ENCODE measurements around the gene VAMP2. TPM values are rescaled to one million over a fixed set of nuclear protein-coding genes. Genes with fewer than 3 reads are reported as not detected.

Gene VAMP2
- total and polyA plus RNA-seq, 9 of the 15 experiments (the other 6 are each of a cell fraction or from before 2014, with no cell fraction given), result 2.3 to 31.8 (median 6.0) TPM

DNA sequence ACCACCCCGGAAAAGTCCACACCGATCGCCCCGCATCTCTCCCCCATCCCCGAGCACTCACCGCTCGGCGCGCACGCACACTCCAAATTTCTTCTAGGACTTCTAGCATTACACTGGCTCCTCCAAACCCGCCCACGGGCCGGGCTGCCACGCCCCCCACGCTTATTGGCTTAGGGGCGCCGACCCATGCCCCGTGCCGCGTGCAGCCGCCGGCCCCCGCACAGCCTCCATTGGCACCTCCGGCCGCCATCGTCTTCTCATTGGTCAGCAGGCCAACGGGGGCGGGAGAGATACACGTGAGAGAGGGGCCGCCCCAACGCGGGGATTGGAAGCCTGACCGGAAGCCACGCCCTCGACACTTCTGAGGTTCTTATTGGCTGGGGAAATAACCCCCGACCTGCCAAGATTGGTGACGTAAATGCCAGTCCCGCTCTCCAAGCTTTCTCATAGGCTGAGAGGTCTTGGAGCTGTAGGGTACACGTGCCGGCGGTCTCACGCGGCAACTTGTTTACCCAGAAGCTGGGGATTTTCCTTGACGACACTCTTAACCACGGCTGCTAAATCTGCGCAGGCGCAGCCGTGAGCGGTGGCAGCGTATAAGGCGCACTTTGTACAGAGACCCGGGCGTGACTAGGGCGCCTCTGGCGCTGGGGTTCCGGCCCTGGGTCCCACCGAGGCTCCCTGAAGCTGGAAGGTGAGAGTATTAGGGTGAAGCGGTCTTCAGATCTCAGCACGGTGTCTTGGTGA is 6.3 kb downstream of the VAMP2 start (continued):
- TF ChIP-seq ETV1 (tag; conservative IDR thresholded peaks at IDR 0.05; ENCODE audit: low read depth) (no peak), GTF2A2 (tag; IDR thresholded peaks at IDR 0.05) (no peak), RBM17 (IDR thresholded peaks at IDR 0.05; ENCODE audit: borderline replicate concordance, low read depth, low read length) (no peak), HMG20B (CRISPR knock-in tag; IDR thresholded peaks at IDR 0.05) (no peak), TAF9B (IDR thresholded peaks at IDR 0.05; ENCODE audit: partially characterized antibody) (peak; percentile 95), ZNF184 (CRISPR knock-in tag; IDR thresholded peaks at IDR 0.05) (no peak), GATA2 (CRISPR knock-in tag; IDR thresholded peaks at IDR 0.05) (no peak), ZNF224 (CRISPR knock-in tag; IDR thresholded peaks at IDR 0.05) (no peak), FOXJ2 (tag; IDR thresholded peaks at IDR 0.05) (peak; percentile 96), RFX1 (IDR thresholded peaks at IDR 0.05) (peak; percentile 53), SIRT6 (IDR thresholded peaks at IDR 0.05; ENCODE audit: low read depth, low read length) (no peak), ZSCAN29 (IDR thresholded peaks at IDR 0.05) (no peak), ZFP1 (CRISPR knock-in tag; IDR thresholded peaks at IDR 0.05) (no peak), ZBTB17 (CRISPR knock-in tag; IDR thresholded peaks at IDR 0.05) (no peak), SMAD2 (IDR thresholded peaks at IDR 0.05; ENCODE audit: low read depth, low read length) (no peak), SMAD3 (CRISPR knock-in tag; conservative IDR thresholded peaks at IDR 0.05) (no peak), CCAR2 (IDR thresholded peaks at IDR 0.05; ENCODE audit: low read depth, low read length) (no peak), ZNF785 (CRISPR knock-in tag; IDR thresholded peaks at IDR 0.05) (no peak), CEBPB (tag; IDR thresholded peaks at IDR 0.05) (no peak), E2F3 (CRISPR knock-in tag; IDR thresholded peaks at IDR 0.05) (no peak), SNRNP70 (optimal IDR thresholded peaks at IDR 0.05; ENCODE audit: low read depth, low read length) (no peak)
- TF ChIP-seq, protein P1, sequence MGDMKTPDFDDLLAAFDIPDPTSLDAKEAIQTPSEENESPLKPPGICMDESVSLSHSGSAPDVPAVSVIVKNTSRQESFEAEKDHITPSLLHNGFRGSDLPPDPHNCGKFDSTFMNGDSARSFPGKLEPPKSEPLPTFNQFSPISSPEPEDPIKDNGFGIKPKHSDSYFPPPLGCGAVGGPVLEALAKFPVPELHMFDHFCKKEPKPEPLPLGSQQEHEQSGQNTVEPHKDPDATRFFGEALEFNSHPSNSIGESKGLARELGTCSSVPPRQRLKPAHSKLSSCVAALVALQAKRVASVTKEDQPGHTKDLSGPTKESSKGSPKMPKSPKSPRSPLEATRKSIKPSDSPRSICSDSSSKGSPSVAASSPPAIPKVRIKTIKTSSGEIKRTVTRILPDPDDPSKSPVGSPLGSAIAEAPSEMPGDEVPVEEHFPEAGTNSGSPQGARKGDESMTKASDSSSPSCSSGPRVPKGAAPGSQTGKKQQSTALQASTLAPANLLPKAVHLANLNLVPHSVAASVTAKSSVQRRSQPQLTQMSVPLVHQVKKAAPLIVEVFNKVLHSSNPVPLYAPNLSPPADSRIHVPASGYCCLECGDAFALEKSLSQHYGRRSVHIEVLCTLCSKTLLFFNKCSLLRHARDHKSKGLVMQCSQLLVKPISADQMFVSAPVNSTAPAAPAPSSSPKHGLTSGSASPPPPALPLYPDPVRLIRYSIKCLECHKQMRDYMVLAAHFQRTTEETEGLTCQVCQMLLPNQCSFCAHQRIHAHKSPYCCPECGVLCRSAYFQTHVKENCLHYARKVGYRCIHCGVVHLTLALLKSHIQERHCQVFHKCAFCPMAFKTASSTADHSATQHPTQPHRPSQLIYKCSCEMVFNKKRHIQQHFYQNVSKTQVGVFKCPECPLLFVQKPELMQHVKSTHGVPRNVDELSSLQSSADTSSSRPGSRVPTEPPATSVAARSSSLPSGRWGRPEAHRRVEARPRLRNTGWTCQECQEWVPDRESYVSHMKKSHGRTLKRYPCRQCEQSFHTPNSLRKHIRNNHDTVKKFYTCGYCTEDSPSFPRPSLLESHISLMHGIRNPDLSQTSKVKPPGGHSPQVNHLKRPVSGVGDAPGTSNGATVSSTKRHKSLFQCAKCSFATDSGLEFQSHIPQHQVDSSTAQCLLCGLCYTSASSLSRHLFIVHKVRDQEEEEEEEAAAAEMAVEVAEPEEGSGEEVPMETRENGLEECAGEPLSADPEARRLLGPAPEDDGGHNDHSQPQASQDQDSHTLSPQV (IDR thresholded peaks at IDR 0.05), result no peak
- TF ChIP-seq, protein P2, sequence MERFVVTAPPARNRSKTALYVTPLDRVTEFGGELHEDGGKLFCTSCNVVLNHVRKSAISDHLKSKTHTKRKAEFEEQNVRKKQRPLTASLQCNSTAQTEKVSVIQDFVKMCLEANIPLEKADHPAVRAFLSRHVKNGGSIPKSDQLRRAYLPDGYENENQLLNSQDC (CRISPR knock-in tag; IDR thresholded peaks at IDR 0.05), result no peak
- TF ChIP-seq, protein P3, sequence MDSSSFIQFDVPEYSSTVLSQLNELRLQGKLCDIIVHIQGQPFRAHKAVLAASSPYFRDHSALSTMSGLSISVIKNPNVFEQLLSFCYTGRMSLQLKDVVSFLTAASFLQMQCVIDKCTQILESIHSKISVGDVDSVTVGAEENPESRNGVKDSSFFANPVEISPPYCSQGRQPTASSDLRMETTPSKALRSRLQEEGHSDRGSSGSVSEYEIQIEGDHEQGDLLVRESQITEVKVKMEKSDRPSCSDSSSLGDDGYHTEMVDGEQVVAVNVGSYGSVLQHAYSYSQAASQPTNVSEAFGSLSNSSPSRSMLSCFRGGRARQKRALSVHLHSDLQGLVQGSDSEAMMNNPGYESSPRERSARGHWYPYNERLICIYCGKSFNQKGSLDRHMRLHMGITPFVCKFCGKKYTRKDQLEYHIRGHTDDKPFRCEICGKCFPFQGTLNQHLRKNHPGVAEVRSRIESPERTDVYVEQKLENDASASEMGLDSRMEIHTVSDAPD (CRISPR knock-in tag; IDR thresholded peaks at IDR 0.05), result no peak
